ENCODE results near the gene KRT77. TPM values are rescaled to one million over a fixed set of nuclear protein-coding genes. Genes with fewer than 3 reads are reported as not detected.

The KRT77 gene
- total RNA-seq, 6 experiments from 2014 or later = not detected

GRCh38 chr12:52727037-52727436 is 23.7 kb upstream of the KRT77 start:
- ATAC-seq (no peak), DNase-seq (no peak)
- H3K27me3 ChIP-seq = no peaks in the 10 kb centered on the region
- H3K9me3 ChIP-seq = no peaks in the 10 kb centered on the region
- WGBS (ENCODE audit: insufficient coverage, low coverage, low lambda C conversion rate, missing lambda C conversion rate) = 48% methylated on average over 4 of the region's 4 CpGs
- TF ChIP-seq POLR2A (IDR thresholded peaks at IDR 0.05) (no peak), CTCF (IDR thresholded peaks at IDR 0.05) (no peak)
- no peak overlapping the region for H3K4me3 ChIP-seq
- no peaks in the 10 kb centered on the region for H3K4me1 ChIP-seq
- no peaks in the 10 kb centered on the region for H3K36me3 ChIP-seq
- intact Hi-C loops (cut with DNase I) = no loop called here
- H3K27ac ChIP-seq = no peak overlapping the region

GRCh38 chr12:52726451-52726850 is 23.1 kb upstream of the KRT77 start:
- no peaks in the 10 kb centered on the region for H3K36me3 ChIP-seq
- no peaks in the 10 kb centered on the region for H3K9me3 ChIP-seq
- intact Hi-C loops (cut with DNase I) = no loop called here
- H3K27me3 ChIP-seq = no peaks in the 10 kb centered on the region
- TF ChIP-seq POLR2A (IDR thresholded peaks at IDR 0.05) = no peak
- no peak for TF ChIP-seq CTCF (IDR thresholded peaks at IDR 0.05)
- H3K27ac ChIP-seq = no peak overlapping the region
- WGBS (ENCODE audit: insufficient coverage, low coverage, low lambda C conversion rate, missing lambda C conversion rate) = 20% methylated on average over 2 of the region's 2 CpGs
- DNase-seq = no peak
- no peak for ATAC-seq
- no peaks in the 10 kb centered on the region for H3K4me1 ChIP-seq
- no peak overlapping the region for H3K4me3 ChIP-seq

GRCh38 chr12:52724384-52724783 is 21.1 kb upstream of the KRT77 start:
- no peak overlapping the region for H3K27ac ChIP-seq
- no peak for ATAC-seq
- WGBS (ENCODE audit: insufficient coverage, low coverage, low lambda C conversion rate, missing lambda C conversion rate) = no CpG with 5 or more reads among the region's 3 CpGs
- intact Hi-C loops (cut with DNase I) = no loop called here
- H3K36me3 ChIP-seq = no peaks in the 10 kb centered on the region
- TF ChIP-seq CTCF (IDR thresholded peaks at IDR 0.05) (no peak), POLR2A (IDR thresholded peaks at IDR 0.05) (no peak)
- no peaks in the 10 kb centered on the region for H3K27me3 ChIP-seq
- H3K4me3 ChIP-seq = no peak overlapping the region
- no peaks in the 10 kb centered on the region for H3K4me1 ChIP-seq
- H3K9me3 ChIP-seq = no peaks in the 10 kb centered on the region
- no peak for DNase-seq

- no peak for DNase-seq
- H3K36me3 ChIP-seq = no peaks in the 10 kb centered on the region
- H3K4me3 ChIP-seq = no peak overlapping the region
- intact Hi-C loops (cut with DNase I) = no loop called here
- TF ChIP-seq CTCF (IDR thresholded peaks at IDR 0.05) = no peak
- no peak for TF ChIP-seq POLR2A (IDR thresholded peaks at IDR 0.05)
- no peaks in the 10 kb centered on the region for H3K4me1 ChIP-seq
- no peak for ATAC-seq
- no peaks in the 10 kb centered on the region for H3K27me3 ChIP-seq
- no peak overlapping the region for H3K27ac ChIP-seq
- 35% methylated on average over 2 of the region's 2 CpGs for WGBS (ENCODE audit: insufficient coverage, low coverage, low lambda C conversion rate, missing lambda C conversion rate)
- H3K9me3 ChIP-seq = no peaks in the 10 kb centered on the region
Observed at GRCh38 chr12:52722680-52723079, 19.4 kb upstream of the KRT77 start.

- Histone ChIP-seq H3K4me1 (no peaks in the 10 kb centered on the region), H3K27me3 (no peaks in the 10 kb centered on the region), H3K27ac (no peak overlapping the region), H3K4me3 (no peak overlapping the region), H3K9me3 (no peaks in the 10 kb centered on the region), H3K36me3 (no peaks in the 10 kb centered on the region)
- DNase-seq = no peak
- ATAC-seq = no peak
- TF ChIP-seq CTCF (IDR thresholded peaks at IDR 0.05) (no peak), POLR2A (IDR thresholded peaks at IDR 0.05) (no peak)
- WGBS (ENCODE audit: insufficient coverage, low coverage, low lambda C conversion rate, missing lambda C conversion rate) = 27% methylated on average over 3 of the region's 3 CpGs
- intact Hi-C loops (cut with DNase I) = no loop called here
Observed at GRCh38 chr12:52721838-52722470, 18.6 kb upstream of the KRT77 start.
